SH-SY5Y (cell line): ENCODE data around the gene CDK19.

Source experiments
- GATA2 ChIP-seq: IDR thresholded peaks from 2 replicates; pipeline ENCODE4 v1.6.1; 2011; ENCODE audit warnings: mild to moderate bottlenecking, low read depth, low read length
- GATA3 ChIP-seq: IDR thresholded peaks from 2 replicates; pipeline ENCODE4 v1.6.1; 2011; ENCODE audit warnings: low read depth, mild to moderate bottlenecking, low read length, moderate library complexity

- TF ChIP-seq GATA3 (no peak), GATA2 (no peak)
Measured at GRCh38 chr6:110693296-110693695, 122.0 kb downstream of the CDK19 start.
